WTC11 (cell line): ENCODE measurements around the gene TRIM38. TPM values are rescaled to one million over a fixed set of nuclear protein-coding genes. Genes with fewer than 3 reads are reported as not detected.
A peak's percentile ranks its signal among the peaks of the same experiment; 100 is the strongest.

Experiments
- EMX1 ChIP-seq: fragments of 250-450 bp; sonication (Bioruptor Pico); IDR thresholded peaks from 2 replicates; pipeline ENCODE4 v1.8.0; 2021; ENCODE audit warnings: mild to moderate bottlenecking
- FOXK1 ChIP-seq: sonication (generic); formaldehyde crosslinking; IDR thresholded peaks from 2 replicates; pipeline ENCODE4 v1.8.0; 2022; ENCODE audit warnings: mild to moderate bottlenecking, moderate library complexity, missing genetic modification reagents
- HMGA2 ChIP-seq: fragments of 250-450 bp; sonication (Bioruptor Pico); IDR thresholded peaks from 2 replicates; pipeline ENCODE4 v1.4.0; 2021; ENCODE audit warnings: mild to moderate bottlenecking, moderate library complexity
- NR2C2 ChIP-seq: sonication (generic); formaldehyde crosslinking; IDR thresholded peaks from 2 replicates; pipeline ENCODE4 v1.8.0; 2022; ENCODE audit warnings: mild to moderate bottlenecking, missing genetic modification reagents
- SMAD4 ChIP-seq: sonication (generic); formaldehyde crosslinking; IDR thresholded peaks from 2 replicates; pipeline ENCODE4 v1.8.0; 2022; ENCODE audit warnings: mild to moderate bottlenecking, missing genetic modification reagents
- ZNF121 ChIP-seq: sonication (generic); formaldehyde crosslinking; IDR thresholded peaks from 2 replicates; pipeline ENCODE4 v1.8.0; 2023; ENCODE audit warnings: missing genetic modification reagents
- ZNF138 ChIP-seq: sonication (generic); formaldehyde crosslinking; conservative IDR thresholded peaks from 2 replicates; pipeline ENCODE4 v1.8.1; 2022; ENCODE audit warnings: mild to moderate bottlenecking, moderate library complexity, missing genetic modification reagents
- ZNF416 ChIP-seq: fragments of 250-450 bp; sonication (Bioruptor Pico); IDR thresholded peaks from 2 replicates; pipeline ENCODE4 v1.9.0; 2021; ENCODE audit warnings: mild to moderate bottlenecking, inconsistent platforms
- total RNA-seq: library from RNA; stranded (reverse); gene quantifications from 3 replicates; pipeline ENCODE4 v1.2.3, GENCODE V29; 2021
- TF ChIP-seq, protein P1 (sequence below): fragments of 250-450 bp; sonication (Bioruptor Pico); IDR thresholded peaks from 2 replicates; pipeline ENCODE4 v1.8.0; 2021; ENCODE audit warnings: mild to moderate bottlenecking
- TF ChIP-seq, protein P2 (sequence below): sonication (generic); formaldehyde crosslinking; IDR thresholded peaks from 2 replicates; pipeline ENCODE4 v1.8.1; 2023; ENCODE audit warnings: mild to moderate bottlenecking, missing genetic modification reagents, borderline replicate concordance
- TF ChIP-seq, protein P3 (sequence below): sonication (generic); formaldehyde crosslinking; IDR thresholded peaks from 2 replicates; pipeline ENCODE4 v1.8.1; 2022; ENCODE audit warnings: low read depth, mild to moderate bottlenecking, moderate library complexity, missing genetic modification reagents, borderline replicate concordance
- TF ChIP-seq, protein P4 (sequence below): fragments of 250-450 bp; sonication (Bioruptor Pico); IDR thresholded peaks from 2 replicates; pipeline ENCODE4 v1.9.0; 2021; ENCODE audit warnings: mild to moderate bottlenecking
- TF ChIP-seq, protein P5 (sequence below): sonication (generic); formaldehyde crosslinking; IDR thresholded peaks from 2 replicates; pipeline ENCODE4 v1.8.0; 2022; ENCODE audit warnings: mild to moderate bottlenecking, missing genetic modification reagents
- TF ChIP-seq, protein P6 (sequence below): sonication (generic); formaldehyde crosslinking; IDR thresholded peaks from 2 replicates; pipeline ENCODE4 v1.8.1; 2022; ENCODE audit warnings: mild to moderate bottlenecking, missing genetic modification reagents, moderate library complexity, borderline replicate concordance
- TF ChIP-seq, protein P7 (sequence below): fragments of 250-450 bp; sonication (Bioruptor Pico); conservative IDR thresholded peaks from 2 replicates; pipeline ENCODE4 v1.9.0; 2021; ENCODE audit warnings: mild to moderate bottlenecking

Gene TRIM38
- total RNA-seq, 1 experiment from 2014 or later: 1.6 TPM

DNA sequence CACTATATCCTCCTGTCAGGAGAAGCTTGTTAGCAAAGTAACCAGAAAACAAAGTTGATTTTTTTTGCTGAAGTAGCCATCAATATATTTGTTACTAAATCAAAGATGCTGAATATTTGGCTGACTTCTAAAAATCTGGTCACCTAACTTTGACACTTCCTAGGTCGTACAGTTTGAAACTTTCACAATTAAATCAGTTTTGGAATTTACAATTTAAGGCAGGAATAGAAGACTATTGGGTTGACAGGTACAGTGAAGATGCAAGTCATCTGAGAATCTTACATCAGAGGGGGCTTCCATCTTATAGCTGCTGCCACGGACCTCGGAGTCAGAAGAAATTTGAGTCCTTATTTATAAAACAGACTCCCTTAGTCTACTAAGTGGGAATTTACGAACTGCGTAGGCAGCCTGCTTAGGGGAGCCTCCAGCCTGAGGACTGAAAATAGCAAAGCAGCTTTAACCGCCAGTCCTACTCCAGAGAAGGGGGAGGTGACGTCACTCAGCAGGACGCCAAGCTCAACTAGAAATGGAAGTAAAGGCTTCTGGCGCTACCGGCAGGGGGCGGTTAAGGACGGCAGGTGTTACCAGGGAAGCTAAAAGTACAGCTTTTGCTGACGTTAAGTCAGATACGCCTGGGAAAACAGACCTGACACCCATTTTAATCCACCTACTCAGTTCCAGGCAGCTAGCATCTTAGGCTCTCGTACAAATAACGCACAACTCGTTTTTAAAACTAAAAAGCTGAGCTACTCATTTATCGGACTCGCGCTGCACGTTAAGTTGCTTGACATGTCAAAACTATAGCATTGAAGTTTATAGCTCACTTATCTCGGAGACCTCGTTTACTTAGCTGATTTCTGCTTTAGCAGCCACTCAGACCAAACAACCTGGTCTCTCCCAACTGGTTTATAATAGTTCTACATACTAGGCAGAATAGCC is 63.6 kb downstream of the TRIM38 start (continued):
- TF ChIP-seq, protein P1, sequence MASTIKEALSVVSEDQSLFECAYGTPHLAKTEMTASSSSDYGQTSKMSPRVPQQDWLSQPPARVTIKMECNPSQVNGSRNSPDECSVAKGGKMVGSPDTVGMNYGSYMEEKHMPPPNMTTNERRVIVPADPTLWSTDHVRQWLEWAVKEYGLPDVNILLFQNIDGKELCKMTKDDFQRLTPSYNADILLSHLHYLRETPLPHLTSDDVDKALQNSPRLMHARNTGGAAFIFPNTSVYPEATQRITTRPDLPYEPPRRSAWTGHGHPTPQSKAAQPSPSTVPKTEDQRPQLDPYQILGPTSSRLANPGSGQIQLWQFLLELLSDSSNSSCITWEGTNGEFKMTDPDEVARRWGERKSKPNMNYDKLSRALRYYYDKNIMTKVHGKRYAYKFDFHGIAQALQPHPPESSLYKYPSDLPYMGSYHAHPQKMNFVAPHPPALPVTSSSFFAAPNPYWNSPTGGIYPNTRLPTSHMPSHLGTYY (CRISPR knock-in tag): peak; percentile 98
- TF ChIP-seq HMGA2 (CRISPR knock-in tag): 0 out of 2 replicates have a peak, but pooled peaks have one; percentile 5
- TF ChIP-seq ZNF121 (CRISPR knock-in tag): no peak
- no peak for TF ChIP-seq NR2C2 (CRISPR knock-in tag)
- TF ChIP-seq SMAD4 (CRISPR knock-in tag): no peak
- TF ChIP-seq FOXK1 (CRISPR knock-in tag): no peak
- TF ChIP-seq EMX1 (CRISPR knock-in tag): peak; percentile 98
- TF ChIP-seq, protein P2, sequence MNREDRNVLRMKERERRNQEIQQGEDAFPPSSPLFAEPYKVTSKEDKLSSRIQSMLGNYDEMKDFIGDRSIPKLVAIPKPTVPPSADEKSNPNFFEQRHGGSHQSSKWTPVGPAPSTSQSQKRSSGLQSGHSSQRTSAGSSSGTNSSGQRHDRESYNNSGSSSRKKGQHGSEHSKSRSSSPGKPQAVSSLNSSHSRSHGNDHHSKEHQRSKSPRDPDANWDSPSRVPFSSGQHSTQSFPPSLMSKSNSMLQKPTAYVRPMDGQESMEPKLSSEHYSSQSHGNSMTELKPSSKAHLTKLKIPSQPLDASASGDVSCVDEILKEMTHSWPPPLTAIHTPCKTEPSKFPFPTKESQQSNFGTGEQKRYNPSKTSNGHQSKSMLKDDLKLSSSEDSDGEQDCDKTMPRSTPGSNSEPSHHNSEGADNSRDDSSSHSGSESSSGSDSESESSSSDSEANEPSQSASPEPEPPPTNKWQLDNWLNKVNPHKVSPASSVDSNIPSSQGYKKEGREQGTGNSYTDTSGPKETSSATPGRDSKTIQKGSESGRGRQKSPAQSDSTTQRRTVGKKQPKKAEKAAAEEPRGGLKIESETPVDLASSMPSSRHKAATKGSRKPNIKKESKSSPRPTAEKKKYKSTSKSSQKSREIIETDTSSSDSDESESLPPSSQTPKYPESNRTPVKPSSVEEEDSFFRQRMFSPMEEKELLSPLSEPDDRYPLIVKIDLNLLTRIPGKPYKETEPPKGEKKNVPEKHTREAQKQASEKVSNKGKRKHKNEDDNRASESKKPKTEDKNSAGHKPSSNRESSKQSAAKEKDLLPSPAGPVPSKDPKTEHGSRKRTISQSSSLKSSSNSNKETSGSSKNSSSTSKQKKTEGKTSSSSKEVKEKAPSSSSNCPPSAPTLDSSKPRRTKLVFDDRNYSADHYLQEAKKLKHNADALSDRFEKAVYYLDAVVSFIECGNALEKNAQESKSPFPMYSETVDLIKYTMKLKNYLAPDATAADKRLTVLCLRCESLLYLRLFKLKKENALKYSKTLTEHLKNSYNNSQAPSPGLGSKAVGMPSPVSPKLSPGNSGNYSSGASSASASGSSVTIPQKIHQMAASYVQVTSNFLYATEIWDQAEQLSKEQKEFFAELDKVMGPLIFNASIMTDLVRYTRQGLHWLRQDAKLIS (CRISPR knock-in tag): no peak
- TF ChIP-seq, protein P3, sequence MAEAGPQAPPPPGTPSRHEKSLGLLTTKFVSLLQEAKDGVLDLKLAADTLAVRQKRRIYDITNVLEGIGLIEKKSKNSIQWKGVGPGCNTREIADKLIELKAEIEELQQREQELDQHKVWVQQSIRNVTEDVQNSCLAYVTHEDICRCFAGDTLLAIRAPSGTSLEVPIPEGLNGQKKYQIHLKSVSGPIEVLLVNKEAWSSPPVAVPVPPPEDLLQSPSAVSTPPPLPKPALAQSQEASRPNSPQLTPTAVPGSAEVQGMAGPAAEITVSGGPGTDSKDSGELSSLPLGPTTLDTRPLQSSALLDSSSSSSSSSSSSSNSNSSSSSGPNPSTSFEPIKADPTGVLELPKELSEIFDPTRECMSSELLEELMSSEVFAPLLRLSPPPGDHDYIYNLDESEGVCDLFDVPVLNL (CRISPR knock-in tag): no peak
- no peak for TF ChIP-seq ZNF138 (CRISPR knock-in tag)
- TF ChIP-seq, protein P4, sequence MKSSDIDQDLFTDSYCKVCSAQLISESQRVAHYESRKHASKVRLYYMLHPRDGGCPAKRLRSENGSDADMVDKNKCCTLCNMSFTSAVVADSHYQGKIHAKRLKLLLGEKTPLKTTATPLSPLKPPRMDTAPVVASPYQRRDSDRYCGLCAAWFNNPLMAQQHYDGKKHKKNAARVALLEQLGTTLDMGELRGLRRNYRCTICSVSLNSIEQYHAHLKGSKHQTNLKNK (CRISPR knock-in tag): no peak
- TF ChIP-seq, protein P5, sequence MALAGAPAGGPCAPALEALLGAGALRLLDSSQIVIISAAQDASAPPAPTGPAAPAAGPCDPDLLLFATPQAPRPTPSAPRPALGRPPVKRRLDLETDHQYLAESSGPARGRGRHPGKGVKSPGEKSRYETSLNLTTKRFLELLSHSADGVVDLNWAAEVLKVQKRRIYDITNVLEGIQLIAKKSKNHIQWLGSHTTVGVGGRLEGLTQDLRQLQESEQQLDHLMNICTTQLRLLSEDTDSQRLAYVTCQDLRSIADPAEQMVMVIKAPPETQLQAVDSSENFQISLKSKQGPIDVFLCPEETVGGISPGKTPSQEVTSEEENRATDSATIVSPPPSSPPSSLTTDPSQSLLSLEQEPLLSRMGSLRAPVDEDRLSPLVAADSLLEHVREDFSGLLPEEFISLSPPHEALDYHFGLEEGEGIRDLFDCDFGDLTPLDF (CRISPR knock-in tag): no peak
- TF ChIP-seq, protein P6, sequence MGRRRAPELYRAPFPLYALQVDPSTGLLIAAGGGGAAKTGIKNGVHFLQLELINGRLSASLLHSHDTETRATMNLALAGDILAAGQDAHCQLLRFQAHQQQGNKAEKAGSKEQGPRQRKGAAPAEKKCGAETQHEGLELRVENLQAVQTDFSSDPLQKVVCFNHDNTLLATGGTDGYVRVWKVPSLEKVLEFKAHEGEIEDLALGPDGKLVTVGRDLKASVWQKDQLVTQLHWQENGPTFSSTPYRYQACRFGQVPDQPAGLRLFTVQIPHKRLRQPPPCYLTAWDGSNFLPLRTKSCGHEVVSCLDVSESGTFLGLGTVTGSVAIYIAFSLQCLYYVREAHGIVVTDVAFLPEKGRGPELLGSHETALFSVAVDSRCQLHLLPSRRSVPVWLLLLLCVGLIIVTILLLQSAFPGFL: no peak
- TF ChIP-seq, protein P7, sequence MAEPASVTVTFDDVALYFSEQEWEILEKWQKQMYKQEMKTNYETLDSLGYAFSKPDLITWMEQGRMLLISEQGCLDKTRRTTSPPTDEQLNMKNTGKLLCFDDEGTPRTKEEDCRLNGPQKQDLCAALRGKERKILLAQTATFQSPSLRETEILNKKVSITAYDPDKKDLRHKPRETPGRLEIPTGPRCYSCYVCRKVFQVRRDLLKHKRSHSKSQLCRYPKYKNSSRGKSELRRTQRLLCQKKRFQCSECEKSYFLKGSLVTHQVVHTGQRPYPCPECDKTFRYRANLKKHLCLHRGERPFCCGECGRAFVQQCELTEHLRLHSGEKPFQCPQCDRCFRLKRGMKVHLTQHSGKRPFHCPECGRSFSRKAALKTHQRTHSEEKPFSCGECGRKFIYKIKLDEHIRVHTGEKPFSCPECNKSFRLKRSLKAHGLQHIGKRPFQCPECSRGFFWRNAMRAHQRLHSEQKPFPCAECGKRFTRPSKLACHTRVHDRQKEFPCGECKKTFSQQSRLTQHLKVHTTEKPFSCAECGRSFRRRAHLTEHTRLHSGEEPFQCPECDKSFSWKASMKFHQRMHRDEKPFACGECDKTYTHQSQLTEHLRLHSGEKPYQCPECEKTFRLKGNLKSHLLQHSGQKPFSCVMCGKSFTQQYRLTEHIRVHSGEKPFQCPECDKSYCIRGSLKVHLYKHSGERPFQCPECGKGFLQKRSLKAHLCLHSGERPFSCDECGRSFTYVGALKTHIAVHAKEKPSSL (CRISPR knock-in tag): peak; percentile 93
- peak; percentile 94 for TF ChIP-seq ZNF416
